SU-DHL-6 (cell line): ENCODE measurements around the gene KLHL17.

Experiments
- CTCF ChIP-seq: fragments of 200-600 bp; sonication (generic); IDR thresholded peaks from one replicate; pipeline ENCODE4 v1.5.1; 2017; ENCODE audit warnings: antibody characterized with exemption, mild to moderate bottlenecking, low read length, moderate library complexity; ENCODE audit not compliant: insufficient read depth, poor library complexity, severe bottlenecking
- EZH2phosphoT487 ChIP-seq: fragments of 200-600 bp; sonication (generic), shearing (Covaris generic); conservative IDR thresholded peaks from 2 replicates; pipeline ENCODE4 v1.6.1; 2018; ENCODE audit warnings: mild to moderate bottlenecking, antibody characterized with exemption, low read length, moderate library complexity, mixed read lengths

- TF ChIP-seq CTCF, result no peak
- TF ChIP-seq EZH2phosphoT487, result no peak
These were observed 51.1 kb downstream of the KLHL17 start for GRCh38 chr1:1011396-1011949.
